ENCODE measurements around the gene HSP90AB1. TPM values are rescaled to one million over a fixed set of nuclear protein-coding genes. Genes with fewer than 3 reads are reported as not detected.
"Not testable (repeated sequence)": the region's sequence is repeated elsewhere in the genome, so short reads cannot be mapped to it uniquely, and the experiment has no call there.

The HSP90AB1 gene
- total and polyA plus RNA-seq, 2 of the 8 experiments (the other 6 are each of a cell fraction or from before 2014, with no cell fraction given), result 1,564 to 2,297 TPM

- TF ChIP-seq BCL11A (IDR thresholded peaks at IDR 0.05; ENCODE audit: low read depth in 2 of 2, low read length in 2 of 2), result no peak
Measured at GRCh38 chr6:44230034-44230675, 16.7 kb upstream of the HSP90AB1 start (continued).

- not testable (repeated sequence) for H3K4ac ChIP-seq (replicated peaks; ENCODE audit: insufficient read length, low read depth, low read length); H3K14ac ChIP-seq (ENCODE audit: insufficient read length)
- POLR2A ChIA-PET (ENCODE audit: partially characterized antibody), result interaction anchor here (18.9 to 21.0 kb wide), 2 partner anchors 14 to 26 kb away, joined by 477 to 581 read pairs; partner anchors contain the start of genes HSP90AB1 and SLC35B2
Measured at GRCh38 chr6:44231426-44231825, 15.5 kb upstream of the HSP90AB1 start.

More at GRCh38 chr6:44231426-44231825, 15.5 kb upstream of the HSP90AB1 start:
- peaks cover 22 to 33% of the 10 kb centered on the region in 2 experiments for H4K20me1 ChIP-seq (replicated peaks in 1 of 2; ENCODE audit: control insufficient read depth in 1 of 2, insufficient read depth in 2 of 2, low read length in 2 of 2)
- H3K79me2 ChIP-seq (ENCODE audit: control insufficient read depth in 1 of 2, insufficient read depth in 2 of 2, low read length in 2 of 2), result peaks cover 0 to 23% of the 10 kb centered on the region in 2 experiments; a peak in 2 of 4 replicates
- not testable (repeated sequence) for H3K18ac ChIP-seq (ENCODE audit: extremely low read depth, low read length); H3K23me2 ChIP-seq (ENCODE audit: low read depth, low read length); H3K23ac ChIP-seq (ENCODE audit: insufficient read length); H2BK120ac ChIP-seq (replicated peaks; ENCODE audit: low read depth, low read length); H2BK12ac ChIP-seq (ENCODE audit: low read depth, low read length); FAIRE-seq; DNase-seq (ENCODE audit: low read depth in 1 of 2, low spot score in 2 of 2); H3K27me3 ChIP-seq (replicated peaks in 1 of 4; ENCODE audit: control insufficient read depth in 3 of 4, extremely low read depth in 1 of 4, insufficient read depth in 3 of 4, low read length in 3 of 4); H2AFZ ChIP-seq (ENCODE audit: low read length); H2BK15ac ChIP-seq (ENCODE audit: low read length); H2BK20ac ChIP-seq (ENCODE audit: low read length); H3K56ac ChIP-seq (replicated peaks; ENCODE audit: insufficient read length, low read depth, low read length); H3K4me2 ChIP-seq (ENCODE audit: insufficient read depth in 1 of 2, low read depth in 2 of 2, low read length in 2 of 2); H3K27ac ChIP-seq (ENCODE audit: low read depth, low read length); H3K9me3 ChIP-seq (ENCODE audit: insufficient read depth in 2 of 2, low read depth in 1 of 2, low read length in 1 of 2); H2BK5ac ChIP-seq (ENCODE audit: low read depth, low read length); H4K91ac ChIP-seq (replicated peaks; ENCODE audit: insufficient read length, low read length); H2AK5ac ChIP-seq (ENCODE audit: low read depth, low read length); H4K8ac ChIP-seq (ENCODE audit: extremely low read depth, insufficient read depth, low read length); H3K4me3 ChIP-seq (ENCODE audit: extremely low read depth in 1 of 4, insufficient read depth in 2 of 4, low read depth in 3 of 4, low read length in 4 of 4); H4K5ac ChIP-seq (ENCODE audit: insufficient read length, low read depth, low read length); H3K9ac ChIP-seq (replicated peaks in 1 of 4; ENCODE audit: extremely low read depth in 1 of 4, low read depth in 3 of 4, low read length in 3 of 4)
- 88% methylated on average over 9 of the region's 9 CpGs; no CpG with 5 or more reads in 1 of the 2 experiments for WGBS, 2 experiments (ENCODE audit: extremely low coverage in 1 of 2, insufficient coverage in 1 of 2, insufficient read length in 1 of 2, insufficient replicate concordance in 2 of 2, low coverage in 1 of 2, low lambda C conversion rate in 2 of 2, missing lambda C conversion rate in 1 of 2)
- H3K36me3 ChIP-seq (ENCODE audit: control insufficient read depth in 2 of 4, insufficient read depth in 4 of 4, low read length in 3 of 4), result peaks cover 35 to 63% (median 54%) of the 10 kb centered on the region in 4 experiments
- H3K4me1 ChIP-seq (replicated peaks in 1 of 4; ENCODE audit: control insufficient read depth in 3 of 4, insufficient read depth in 4 of 4, low read length in 3 of 4), result peaks cover 8 to 18% (median 9%) of the 10 kb centered on the region in 4 experiments
- CTCF ChIA-PET (ENCODE audit: partially characterized antibody), result interaction anchor here (1.1 to 19.4 kb wide), 5 partner anchors 17 to 135 kb away, joined by 3 to 287 read pairs (median 3); no protein-coding TSS in a partner anchor
- peaks cover 25% of the 10 kb centered on the region for H3K79me1 ChIP-seq (ENCODE audit: low read depth, low read length)
